Measurements from ENCODE around the gene TRIM41. TPM values are rescaled to one million over a fixed set of nuclear protein-coding genes. Genes with fewer than 3 reads are reported as not detected.

TRIM41 gene
- total RNA-seq, 1 experiment from 2014 or later = 34.2 TPM

DNA sequence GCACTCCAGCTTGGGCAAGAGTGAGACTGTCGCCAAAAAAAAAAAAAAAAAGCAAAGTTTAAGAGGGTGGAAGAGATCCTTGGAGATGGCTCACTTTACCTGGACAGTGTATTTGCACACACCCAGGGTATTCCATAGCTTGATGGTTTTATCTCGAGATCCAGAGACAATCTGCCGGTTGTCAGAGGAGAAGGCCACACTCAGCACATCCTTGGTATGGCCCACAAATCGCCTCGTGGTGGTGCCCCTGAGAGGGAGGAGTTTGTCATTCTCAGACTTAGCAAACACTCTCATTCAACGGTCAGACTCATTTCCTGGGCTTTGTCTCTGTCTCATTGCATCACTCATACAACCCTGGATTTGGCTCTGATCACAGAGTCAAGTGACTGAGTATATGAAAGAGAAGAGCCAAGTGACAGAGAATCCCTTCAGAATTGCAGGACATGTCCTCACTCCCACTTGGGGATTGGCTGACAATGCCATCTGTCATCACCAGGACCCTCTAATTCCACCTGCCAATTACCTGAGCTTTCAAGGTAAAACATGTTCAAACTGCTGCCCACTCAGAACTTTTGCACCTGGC, 18.4 kb downstream of the TRIM41 start:
- Histone ChIP-seq H4K20me1 (ENCODE audit: control insufficient read depth, insufficient read depth, insufficient read length) (no peaks in the 10 kb centered on the region), H2AK5ac (ENCODE audit: insufficient read length, low read length) (no peak overlapping the region), H3K79me2 (ENCODE audit: insufficient read depth, low read length) (peaks cover 22% of the 10 kb centered on the region; the same call in 1 of the 2 replicates), H3K4me2 (ENCODE audit: insufficient read depth, insufficient read length, low read length) (peak overlapping the region; percentile 95), H3K27me3 (ENCODE audit: insufficient read depth, low read length) (no peaks in the 10 kb centered on the region), H3K23me2 (ENCODE audit: insufficient read length, low read depth, low read length, poor library complexity, severe bottlenecking) (peaks cover 12% of the 10 kb centered on the region), H4K91ac (ENCODE audit: insufficient read length, low read depth, low read length) (no peak overlapping the region), H2BK20ac (ENCODE audit: low read depth, low read length, poor library complexity, severe bottlenecking) (no peak overlapping the region), H3K79me1 (ENCODE audit: insufficient read depth, low read depth, low read length, poor library complexity, severe bottlenecking) (peaks cover 10% of the 10 kb centered on the region), H2AFZ (ENCODE audit: low read length) (no peak overlapping the region), H4K5ac (ENCODE audit: insufficient read length, low read depth, low read length) (no peak overlapping the region), H2BK15ac (ENCODE audit: low read depth, low read length) (no peak overlapping the region), H2BK12ac (ENCODE audit: insufficient read length, low read depth, low read length) (no peak overlapping the region), H3K23ac (ENCODE audit: insufficient read length, low read depth, low read length) (no peak overlapping the region), H2BK5ac (ENCODE audit: insufficient read length, low read length) (no peak overlapping the region), H3K4ac (ENCODE audit: low read depth, low read length) (no peak overlapping the region), H3K27ac (ENCODE audit: insufficient read length, low read depth, low read length) (no peak overlapping the region), H4K8ac (replicated peaks; ENCODE audit: insufficient read length, low read depth, low read length) (no peak overlapping the region), H3K14ac (ENCODE audit: insufficient read depth, low read length) (no peak overlapping the region), H3T11ph (ENCODE audit: low read length) (no peak overlapping the region), H2BK120ac (ENCODE audit: low read depth, low read length, poor library complexity, severe bottlenecking) (no peak overlapping the region), H3K9ac (ENCODE audit: extremely low read depth, insufficient read length, low read length) (peak overlapping the region; percentile 99), H3K4me1 (ENCODE audit: insufficient read depth, low read length) (no peaks in the 10 kb centered on the region), H3K56ac (ENCODE audit: insufficient read length, low read depth, low read length) (no peak overlapping the region), H3K9me3 (ENCODE audit: control insufficient read depth, low read depth, low read length) (no peaks in the 10 kb centered on the region), H3K18ac (ENCODE audit: insufficient read length, low read depth, low read length) (no peak overlapping the region)
- peaks cover 2% of the 10 kb centered on the region for H3K27me3 Mint-ChIP-seq (ENCODE audit: low read depth)
- TF ChIP-seq, protein P1, sequence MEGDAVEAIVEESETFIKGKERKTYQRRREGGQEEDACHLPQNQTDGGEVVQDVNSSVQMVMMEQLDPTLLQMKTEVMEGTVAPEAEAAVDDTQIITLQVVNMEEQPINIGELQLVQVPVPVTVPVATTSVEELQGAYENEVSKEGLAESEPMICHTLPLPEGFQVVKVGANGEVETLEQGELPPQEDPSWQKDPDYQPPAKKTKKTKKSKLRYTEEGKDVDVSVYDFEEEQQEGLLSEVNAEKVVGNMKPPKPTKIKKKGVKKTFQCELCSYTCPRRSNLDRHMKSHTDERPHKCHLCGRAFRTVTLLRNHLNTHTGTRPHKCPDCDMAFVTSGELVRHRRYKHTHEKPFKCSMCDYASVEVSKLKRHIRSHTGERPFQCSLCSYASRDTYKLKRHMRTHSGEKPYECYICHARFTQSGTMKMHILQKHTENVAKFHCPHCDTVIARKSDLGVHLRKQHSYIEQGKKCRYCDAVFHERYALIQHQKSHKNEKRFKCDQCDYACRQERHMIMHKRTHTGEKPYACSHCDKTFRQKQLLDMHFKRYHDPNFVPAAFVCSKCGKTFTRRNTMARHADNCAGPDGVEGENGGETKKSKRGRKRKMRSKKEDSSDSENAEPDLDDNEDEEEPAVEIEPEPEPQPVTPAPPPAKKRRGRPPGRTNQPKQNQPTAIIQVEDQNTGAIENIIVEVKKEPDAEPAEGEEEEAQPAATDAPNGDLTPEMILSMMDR (conservative IDR thresholded peaks at IDR 0.05) = no peak
- H3K27ac Mint-ChIP-seq = peak overlapping the region; percentile 91 to 100 (median 98); a peak in 5 of 7 replicates
- H3K36me3 Mint-ChIP-seq (ENCODE audit: insufficient read depth in 1 of 3, low read depth in 3 of 3) = peaks cover 72 to 73% (median 73%) of the 10 kb centered on the region in 3 experiments
- peaks cover 3 to 4% of the 10 kb centered on the region in 2 experiments; a peak in 3 of 5 replicates for H3K9me3 Mint-ChIP-seq
- DNase-seq = no peak
- WGBS (ENCODE audit: extremely low coverage, insufficient read length, low lambda C conversion rate) = no CpG with 5 or more reads among the region's 6 CpGs
- H3K4me1 Mint-ChIP-seq = peaks cover 25 to 45% of the 10 kb centered on the region in 2 experiments
- H3K4me3 Mint-ChIP-seq = peak overlapping the region; percentile 99 to 100

All from H9 (cell line).